Measurements from ENCODE around the gene MNX1. TPM values are rescaled to one million over a fixed set of nuclear protein-coding genes. Genes with fewer than 3 reads are reported as not detected.

MNX1 gene
- total RNA-seq = 86.5 and 103 TPM in 2 replicates
- long read RNA-seq, transcript MNX1-208 (1 exons, 1,753 nt) = major isoform, 5 of 5 reads
- long read RNA-seq, partial matches to known transcripts = 0 of 5 reads
- long read RNA-seq, other reads (novel, unspliced or antisense) = 0 of 5 reads

DNA sequence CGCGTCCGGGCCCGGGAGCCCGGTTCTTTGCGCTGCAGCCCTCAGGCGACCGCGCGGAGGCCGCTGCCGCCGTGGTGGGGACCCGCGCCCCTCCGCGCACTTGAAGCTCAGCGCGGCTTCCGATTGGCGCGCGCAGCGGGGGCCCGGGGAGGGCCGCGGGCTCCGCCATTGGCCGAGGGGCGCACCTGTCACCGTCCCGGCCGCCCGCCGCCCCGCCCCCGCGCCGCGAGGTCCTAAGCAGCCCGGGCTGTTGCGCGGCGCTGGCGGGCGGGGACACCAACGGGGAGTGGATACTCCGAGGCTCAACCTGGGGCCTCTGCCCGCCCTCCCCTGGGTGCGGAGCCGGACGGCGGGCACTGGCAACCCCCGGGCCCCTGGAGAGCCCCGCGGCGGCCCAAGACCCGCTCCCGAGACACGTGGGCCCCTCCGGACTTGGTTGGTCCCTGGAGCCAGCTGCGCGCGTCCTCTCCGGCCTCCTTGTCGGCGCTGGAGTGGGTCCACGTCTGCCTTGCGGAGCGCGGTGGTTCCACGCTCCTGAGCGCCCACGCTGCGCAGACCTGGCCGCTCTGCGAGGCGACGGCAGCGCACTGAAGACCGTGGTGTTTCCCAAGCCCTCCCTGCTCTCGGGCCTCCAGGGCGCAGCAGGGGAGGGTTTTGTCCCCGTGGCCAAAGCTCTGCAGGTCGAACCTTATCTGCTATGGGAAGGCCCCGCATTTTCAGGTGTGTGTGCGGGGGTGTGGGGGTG lies at the start of gene MNX1:
MNX1 (minus strand) TSS at position 76 of the 745 bp plus-strand sequence. CDS start 313 bp downstream, outside the sequence.
- Mint-ChIP-seq H3K27me3 (peaks cover 18% of the 10 kb centered on the region), H3K27ac (peak within 1 kb of the TSS; percentile 83), H3K4me3 (ENCODE audit: low read depth) (peak within 1 kb of the TSS; percentile 92), H3K4me1 (ENCODE audit: low read depth) (peaks cover 46% of the 10 kb centered on the region), H3K9me3 (ENCODE audit: low read depth) (no peaks in the 10 kb centered on the region), H3K36me3 (ENCODE audit: insufficient read depth) (peaks cover 7% of the 10 kb centered on the region)
- DNase-seq (ENCODE audit: low spot score, unreplicated experiment) = peak; percentile 82
- TF ChIP-seq, protein P1, sequence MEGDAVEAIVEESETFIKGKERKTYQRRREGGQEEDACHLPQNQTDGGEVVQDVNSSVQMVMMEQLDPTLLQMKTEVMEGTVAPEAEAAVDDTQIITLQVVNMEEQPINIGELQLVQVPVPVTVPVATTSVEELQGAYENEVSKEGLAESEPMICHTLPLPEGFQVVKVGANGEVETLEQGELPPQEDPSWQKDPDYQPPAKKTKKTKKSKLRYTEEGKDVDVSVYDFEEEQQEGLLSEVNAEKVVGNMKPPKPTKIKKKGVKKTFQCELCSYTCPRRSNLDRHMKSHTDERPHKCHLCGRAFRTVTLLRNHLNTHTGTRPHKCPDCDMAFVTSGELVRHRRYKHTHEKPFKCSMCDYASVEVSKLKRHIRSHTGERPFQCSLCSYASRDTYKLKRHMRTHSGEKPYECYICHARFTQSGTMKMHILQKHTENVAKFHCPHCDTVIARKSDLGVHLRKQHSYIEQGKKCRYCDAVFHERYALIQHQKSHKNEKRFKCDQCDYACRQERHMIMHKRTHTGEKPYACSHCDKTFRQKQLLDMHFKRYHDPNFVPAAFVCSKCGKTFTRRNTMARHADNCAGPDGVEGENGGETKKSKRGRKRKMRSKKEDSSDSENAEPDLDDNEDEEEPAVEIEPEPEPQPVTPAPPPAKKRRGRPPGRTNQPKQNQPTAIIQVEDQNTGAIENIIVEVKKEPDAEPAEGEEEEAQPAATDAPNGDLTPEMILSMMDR (IDR thresholded peaks at IDR 0.05; ENCODE audit: unreplicated experiment) = no peak

DNA sequence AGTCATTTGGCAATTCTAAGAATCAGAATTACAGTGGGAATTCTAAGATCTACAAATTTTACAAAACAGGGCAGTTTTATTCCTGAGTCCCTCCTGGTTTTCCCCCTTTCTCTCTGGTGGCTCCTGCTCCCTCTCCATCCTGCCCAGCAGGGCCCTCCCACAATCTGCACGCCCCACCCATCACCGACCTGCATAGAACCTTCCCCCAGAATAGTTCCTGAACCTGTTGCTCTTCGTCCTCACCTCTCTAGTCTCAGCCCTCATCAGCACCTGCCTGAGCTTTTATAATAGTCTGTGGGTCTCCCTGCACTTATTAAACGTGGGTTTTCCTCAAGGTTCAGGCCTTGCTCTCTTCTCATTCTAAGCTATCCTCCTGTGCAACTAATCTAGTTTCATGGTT lies 49.1 kb upstream of the MNX1 start:
- Mint-ChIP-seq H3K27ac (no peak overlapping the region), H3K4me3 (ENCODE audit: low read depth) (no peak overlapping the region), H3K36me3 (ENCODE audit: insufficient read depth) (no peaks in the 10 kb centered on the region), H3K27me3 (peaks cover 46% of the 10 kb centered on the region), H3K4me1 (ENCODE audit: low read depth) (peaks cover 5% of the 10 kb centered on the region), H3K9me3 (ENCODE audit: low read depth) (peaks cover 16% of the 10 kb centered on the region)
- TF ChIP-seq, protein P1 (IDR thresholded peaks at IDR 0.05; ENCODE audit: unreplicated experiment) = no peak
- DNase-seq (ENCODE audit: low spot score, unreplicated experiment) = no peak

DNA sequence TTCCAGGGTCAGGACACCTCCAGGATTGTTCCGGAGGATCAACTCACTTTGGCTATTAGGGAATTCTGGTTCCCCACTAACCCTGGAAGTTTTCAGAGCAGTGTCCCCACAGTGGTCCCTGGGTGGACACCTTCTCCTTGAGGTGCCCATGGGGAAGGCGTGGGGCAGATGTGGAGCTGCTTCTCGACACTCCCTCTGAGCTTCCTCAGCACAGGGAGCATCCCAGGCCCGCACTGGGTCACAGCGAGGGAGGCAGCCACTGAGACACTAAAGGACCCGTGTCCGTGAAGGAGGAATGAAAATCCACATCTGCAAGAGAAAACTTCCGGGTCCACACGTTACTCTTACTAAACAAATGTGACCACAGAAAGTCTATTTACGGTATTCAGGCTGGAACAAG lies 48.2 kb upstream of the MNX1 start:
- peaks cover 5% of the 10 kb centered on the region for H3K4me1 Mint-ChIP-seq (ENCODE audit: low read depth)
- peaks cover 15% of the 10 kb centered on the region for H3K9me3 Mint-ChIP-seq (ENCODE audit: low read depth)

DNA sequence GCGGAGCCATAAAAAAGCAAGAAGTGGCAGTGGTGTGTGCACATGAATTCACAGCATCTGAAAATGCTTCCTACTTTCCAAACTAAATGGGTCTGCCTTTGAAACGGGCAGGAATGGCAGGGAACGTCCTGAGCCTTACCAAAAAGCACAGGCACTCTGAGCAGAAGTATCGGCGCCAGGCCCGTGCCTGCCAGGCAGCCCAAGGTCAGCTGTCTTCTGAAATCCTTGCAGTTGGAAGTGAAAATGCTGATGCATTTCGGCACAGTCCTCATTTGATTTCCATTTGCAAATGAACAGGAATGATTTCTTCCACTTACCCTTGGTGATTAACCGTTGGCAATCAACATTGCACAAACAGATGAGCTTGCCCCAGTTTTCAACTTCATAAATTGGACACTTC lies 47.6 kb upstream of the MNX1 start:
- Mint-ChIP-seq H3K36me3 (ENCODE audit: insufficient read depth) (no peaks in the 10 kb centered on the region), H3K9me3 (ENCODE audit: low read depth) (peaks cover 16% of the 10 kb centered on the region), H3K4me3 (ENCODE audit: low read depth) (no peak overlapping the region), H3K27ac (no peak overlapping the region), H3K4me1 (ENCODE audit: low read depth) (peaks cover 5% of the 10 kb centered on the region), H3K27me3 (peaks cover 46% of the 10 kb centered on the region)
- TF ChIP-seq, protein P1 (IDR thresholded peaks at IDR 0.05; ENCODE audit: unreplicated experiment) = no peak
- no peak for DNase-seq (ENCODE audit: low spot score, unreplicated experiment)

More for the DNA sequence above, 48.2 kb upstream of the MNX1 start:
- no peak overlapping the region for H3K27ac Mint-ChIP-seq
- H3K36me3 Mint-ChIP-seq (ENCODE audit: insufficient read depth) = no peaks in the 10 kb centered on the region
- H3K27me3 Mint-ChIP-seq = peaks cover 48% of the 10 kb centered on the region
- no peak overlapping the region for H3K4me3 Mint-ChIP-seq (ENCODE audit: low read depth)
- TF ChIP-seq, protein P1 (IDR thresholded peaks at IDR 0.05; ENCODE audit: unreplicated experiment) = no peak
- no peak for DNase-seq (ENCODE audit: low spot score, unreplicated experiment)

DNA sequence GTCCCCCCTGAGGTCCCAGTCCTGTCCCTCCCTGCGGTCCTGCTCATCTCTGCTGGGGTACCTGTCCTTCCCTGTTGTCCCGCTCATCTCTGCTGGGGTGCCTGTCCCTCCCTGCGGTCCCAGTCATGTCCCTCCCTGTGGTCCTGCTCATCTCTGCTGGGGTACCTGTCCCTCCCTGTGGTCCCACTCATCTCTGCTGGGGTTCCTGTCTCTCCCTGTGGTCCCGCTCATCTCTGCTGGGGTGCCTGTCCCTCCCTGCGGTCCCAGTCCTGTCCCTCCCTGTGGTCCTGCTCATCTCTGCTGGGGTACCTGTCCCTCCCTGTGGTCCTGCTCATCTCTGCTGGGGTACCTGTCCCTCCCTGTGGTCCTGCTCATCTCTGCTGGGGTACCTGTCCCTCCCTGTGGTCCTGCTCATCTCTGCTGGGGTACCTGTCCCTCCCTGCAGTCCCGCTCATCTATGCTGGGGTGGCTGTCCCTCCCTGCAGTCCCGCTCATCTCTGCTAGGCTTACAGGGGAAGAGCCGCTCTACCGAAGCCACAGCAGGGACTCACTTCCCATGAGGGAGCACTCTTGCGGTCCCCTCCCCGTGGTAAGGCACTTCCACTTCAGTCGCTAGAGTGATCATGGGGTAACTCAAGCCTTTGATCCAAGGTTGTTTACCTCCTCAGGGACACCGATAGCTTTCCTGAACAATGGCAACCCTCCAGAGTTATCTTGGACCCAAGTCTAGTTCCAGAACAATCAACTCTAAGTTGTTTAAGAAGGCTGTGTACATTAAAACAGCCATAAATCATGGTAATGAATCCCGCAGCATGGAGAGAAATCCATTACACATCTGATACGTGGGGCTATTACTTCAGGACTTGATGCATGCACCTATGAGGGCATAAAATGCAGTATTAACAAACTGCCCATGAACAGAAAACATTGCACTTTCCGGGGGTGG lies 46.8 kb upstream of the MNX1 start:
- DNase-seq (ENCODE audit: low spot score, unreplicated experiment) = no peak
- Mint-ChIP-seq H3K4me3 (ENCODE audit: low read depth) (no peak overlapping the region), H3K27ac (no peak overlapping the region), H3K4me1 (ENCODE audit: low read depth) (peaks cover 5% of the 10 kb centered on the region), H3K36me3 (ENCODE audit: insufficient read depth) (no peaks in the 10 kb centered on the region), H3K9me3 (ENCODE audit: low read depth) (peaks cover 12% of the 10 kb centered on the region), H3K27me3 (peaks cover 43% of the 10 kb centered on the region)
- TF ChIP-seq, protein P1 (IDR thresholded peaks at IDR 0.05; ENCODE audit: unreplicated experiment) = no peak
